Measurements from ENCODE around the gene PIGL. TPM values are rescaled to one million over a fixed set of nuclear protein-coding genes. Genes with fewer than 3 reads are reported as not detected.
"Not testable (repeated sequence)": the region's sequence is repeated elsewhere in the genome, so short reads cannot be mapped to it uniquely, and the experiment has no call there.

PIGL gene
- total and polyA plus RNA-seq, 2 donors (not counting 3 experiments of a cell fraction or from before 2014, with no cell fraction given): 28.6 to 40.8 TPM

DNA sequence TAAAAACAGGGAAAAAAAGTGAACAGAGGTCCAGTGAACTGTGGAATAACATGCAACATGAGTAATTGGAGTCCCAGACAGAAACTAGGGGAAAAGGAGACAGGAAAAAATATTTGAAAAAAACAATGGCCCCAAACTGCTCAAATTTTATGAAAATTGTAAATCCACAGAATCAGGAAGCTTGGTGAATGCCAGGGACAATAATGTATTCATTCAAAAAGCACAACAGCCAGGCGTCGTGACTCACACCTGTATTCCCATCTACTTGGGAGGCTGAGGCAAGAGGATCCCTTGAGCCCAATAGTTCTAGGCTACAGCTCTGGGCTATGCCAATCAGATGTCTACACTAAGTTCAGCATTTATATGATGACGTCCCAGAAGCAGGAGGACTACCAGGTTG, 25.4 kb upstream of the PIGL start:
- H2AFZ ChIP-seq (ENCODE audit: low read depth, low read length): no peak overlapping the region
- peak overlapping the region; percentile 37 for H3K4me2 ChIP-seq (ENCODE audit: insufficient read depth, low read length)
- no peaks in the 10 kb centered on the region for H3K9me1 ChIP-seq (replicated peaks; ENCODE audit: control insufficient read depth, extremely low read depth, insufficient read depth, low read length)
- no peaks in the 10 kb centered on the region for H4K20me1 ChIP-seq (replicated peaks; ENCODE audit: control insufficient read depth, extremely low read depth, insufficient read depth, low read length)
- H3K4me3 ChIP-seq (replicated peaks in 1 of 3; ENCODE audit: insufficient read depth in 1 of 3, low read depth in 1 of 3, low read length in 3 of 3): no peak overlapping the region
- peaks cover 16% of the 10 kb centered on the region for H3K4me1 ChIP-seq (ENCODE audit: control insufficient read depth, extremely low read depth, insufficient read depth, low read length)
- dilution Hi-C loops (cut with MboI; ENCODE audit: extremely low pct_ligation_motif_present, low sequenced_read_pairs) (no loop called here), intact Hi-C loops (cut with micrococcal nuclease) (loop anchor here (1.0 kb wide), 1 partner anchor 8 kb away; no protein-coding TSS in a partner anchor)
- peaks cover 0 to 7% of the 10 kb centered on the region in 2 experiments for H3K36me3 ChIP-seq (ENCODE audit: control insufficient read depth in 2 of 2, extremely low read depth in 1 of 2, insufficient read depth in 2 of 2, low read length in 2 of 2)
- POLR2A ChIA-PET: interaction anchor here (0.6 kb wide), 1 partner anchor 40 kb away, joined by 7 read pairs; no protein-coding TSS in a partner anchor
- peaks cover 58% of the 10 kb centered on the region for H3K79me2 ChIP-seq (ENCODE audit: control insufficient read depth, insufficient read depth, low read length)
- DNase-seq (ENCODE audit: low read depth, low spot score): peak; percentile 93
- H3K9ac ChIP-seq (replicated peaks; ENCODE audit: extremely low read depth, insufficient read depth, low read length): no peak overlapping the region
- peak; percentile 38 for FAIRE-seq
- no peaks in the 10 kb centered on the region for H3K9me3 ChIP-seq (replicated peaks; ENCODE audit: control insufficient read depth, insufficient read depth, low read length)
- BruUV-seq (replicated peaks): no TSS peak
- H3K27me3 ChIP-seq (ENCODE audit: control insufficient read depth in 2 of 2, insufficient read depth in 2 of 2, low read length in 2 of 2): no peaks in the 10 kb centered on the region
- peak; percentile 37 for TF ChIP-seq JUN (IDR thresholded peaks at IDR 0.05; ENCODE audit: borderline replicate concordance, insufficient read depth, insufficient read length, low read depth)
- TF ChIP-seq, protein P1, sequence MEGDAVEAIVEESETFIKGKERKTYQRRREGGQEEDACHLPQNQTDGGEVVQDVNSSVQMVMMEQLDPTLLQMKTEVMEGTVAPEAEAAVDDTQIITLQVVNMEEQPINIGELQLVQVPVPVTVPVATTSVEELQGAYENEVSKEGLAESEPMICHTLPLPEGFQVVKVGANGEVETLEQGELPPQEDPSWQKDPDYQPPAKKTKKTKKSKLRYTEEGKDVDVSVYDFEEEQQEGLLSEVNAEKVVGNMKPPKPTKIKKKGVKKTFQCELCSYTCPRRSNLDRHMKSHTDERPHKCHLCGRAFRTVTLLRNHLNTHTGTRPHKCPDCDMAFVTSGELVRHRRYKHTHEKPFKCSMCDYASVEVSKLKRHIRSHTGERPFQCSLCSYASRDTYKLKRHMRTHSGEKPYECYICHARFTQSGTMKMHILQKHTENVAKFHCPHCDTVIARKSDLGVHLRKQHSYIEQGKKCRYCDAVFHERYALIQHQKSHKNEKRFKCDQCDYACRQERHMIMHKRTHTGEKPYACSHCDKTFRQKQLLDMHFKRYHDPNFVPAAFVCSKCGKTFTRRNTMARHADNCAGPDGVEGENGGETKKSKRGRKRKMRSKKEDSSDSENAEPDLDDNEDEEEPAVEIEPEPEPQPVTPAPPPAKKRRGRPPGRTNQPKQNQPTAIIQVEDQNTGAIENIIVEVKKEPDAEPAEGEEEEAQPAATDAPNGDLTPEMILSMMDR (IDR thresholded peaks at IDR 0.05; ENCODE audit: extremely low read depth in 1 of 2, insufficient read depth in 1 of 2, low read depth in 1 of 2, low read length in 2 of 2): no peak
- H3K27ac ChIP-seq (ENCODE audit: insufficient read depth, low read depth, low read length): peak overlapping the region; percentile 23
- CTCF ChIA-PET: interaction anchor here (0.8 to 1.2 kb wide), 4 partner anchors 11 to 41 kb away, joined by 3 to 4 read pairs (median 4); partner anchors contain the start of gene NCOR1

- Histone ChIP-seq H3K79me2 (ENCODE audit: control insufficient read depth, insufficient read depth, low read length) (peaks cover 71% of the 10 kb centered on the region), H3K4me1 (ENCODE audit: control insufficient read depth, extremely low read depth, insufficient read depth, low read length) (peaks cover 29% of the 10 kb centered on the region)
- H3K9me3 ChIP-seq (replicated peaks; ENCODE audit: control insufficient read depth, insufficient read depth, low read length); FAIRE-seq; H3K4me3 ChIP-seq (replicated peaks in 1 of 3; ENCODE audit: insufficient read depth in 1 of 3, low read depth in 1 of 3, low read length in 3 of 3); H2AFZ ChIP-seq (ENCODE audit: low read depth, low read length); H3K9me1 ChIP-seq (replicated peaks; ENCODE audit: control insufficient read depth, extremely low read depth, insufficient read depth, low read length); H3K36me3 ChIP-seq (ENCODE audit: control insufficient read depth in 2 of 2, extremely low read depth in 1 of 2, insufficient read depth in 2 of 2, low read length in 2 of 2); BruUV-seq (replicated peaks); POLR2A ChIA-PET; H3K9ac ChIP-seq (replicated peaks; ENCODE audit: extremely low read depth, insufficient read depth, low read length); H4K20me1 ChIP-seq (replicated peaks; ENCODE audit: control insufficient read depth, extremely low read depth, insufficient read depth, low read length); CTCF ChIA-PET; H3K27me3 ChIP-seq (ENCODE audit: control insufficient read depth in 2 of 2, insufficient read depth in 2 of 2, low read length in 2 of 2); H3K27ac ChIP-seq (ENCODE audit: insufficient read depth, low read depth, low read length); intact Hi-C loops (cut with micrococcal nuclease); H3K4me2 ChIP-seq (ENCODE audit: insufficient read depth, low read length); dilution Hi-C loops (cut with MboI; ENCODE audit: extremely low pct_ligation_motif_present, low sequenced_read_pairs): not testable (repeated sequence)
- peak; percentile 37 for DNase-seq (ENCODE audit: low read depth, low spot score)
Measured at GRCh38 chr17:16194307-16194835, 22.6 kb upstream of the PIGL start.

All from endothelial cell of umbilical vein (primary cell).